WTC11 (cell line): ENCODE data around the gene ZCCHC2. TPM values are rescaled to one million over a fixed set of nuclear protein-coding genes. Genes with fewer than 3 reads are reported as not detected.

Source experiments
- ATAC-seq: fragments of 200-7000 bp; cut with Tn5 transposase; 2 replicates; pipeline ENCODE4 v1.10.0; 2021; ENCODE audit warnings: mild to moderate bottlenecking, moderate library complexity
- CTCF ChIA-PET: fragments of 300-600 bp; sonication (Branson Sonifier 250); formaldehyde crosslinking; loops from one replicate; lab custom pipeline; 2021; ENCODE audit warnings: antibody characterized with exemption; lab: Charles Lee
- POLR2A ChIA-PET: fragments of 350-600 bp; sonication (Branson Sonifier 250); formaldehyde crosslinking; loops from one replicate; lab custom pipeline; 2021; ENCODE audit warnings: antibody characterized with exemption; lab: Charles Lee
- DNase-seq: peaks from one replicate; pipeline ENCODE4 v3.0.0; 2021; ENCODE audit warnings: low spot score
- H3K27ac Mint-ChIP-seq: 2 replicates; pipeline ENCODE4 v1.8.0; 2021; ENCODE audit warnings: mixed read lengths
- H3K27me3 Mint-ChIP-seq: 2 replicates; pipeline ENCODE4 v1.8.0; 2021; ENCODE audit warnings: low read depth, mild to moderate bottlenecking, moderate library complexity, mixed read lengths
- H3K36me3 Mint-ChIP-seq: 2 replicates; pipeline ENCODE4 v1.8.0; 2021; ENCODE audit warnings: mixed read lengths
- H3K4me1 Mint-ChIP-seq: 2 replicates; pipeline ENCODE4 v1.8.0; 2022; ENCODE audit warnings: mixed read lengths
- H3K4me3 Mint-ChIP-seq: 2 replicates; pipeline ENCODE4 v1.8.0; 2021; ENCODE audit warnings: mild to moderate bottlenecking, moderate library complexity, mixed read lengths
- H3K9me3 Mint-ChIP-seq: 2 replicates; pipeline ENCODE4 v1.8.0; 2021; ENCODE audit warnings: mixed read lengths
- ATF1 ChIP-seq: sonication (generic); formaldehyde crosslinking; IDR thresholded peaks from 2 replicates; pipeline ENCODE4 v1.8.1; 2023; ENCODE audit warnings: mild to moderate bottlenecking, moderate library complexity, missing genetic modification reagents
- CTCF ChIP-seq: fragments of 200-600 bp; IDR thresholded peaks from 2 replicates; pipeline ENCODE4 v1.8.0; 2022; ENCODE audit warnings: antibody characterized with exemption
- EMX1 ChIP-seq: fragments of 250-450 bp; sonication (Bioruptor Pico); IDR thresholded peaks from 2 replicates; pipeline ENCODE4 v1.8.0; 2021; ENCODE audit warnings: mild to moderate bottlenecking
- FOXJ3 ChIP-seq: sonication (generic); formaldehyde crosslinking; IDR thresholded peaks from 2 replicates; pipeline ENCODE4 v1.9.0; 2021; ENCODE audit warnings: missing genetic modification reagents, mild to moderate bottlenecking, borderline replicate concordance
- FOXK1 ChIP-seq: sonication (generic); formaldehyde crosslinking; IDR thresholded peaks from 2 replicates; pipeline ENCODE4 v1.8.0; 2022; ENCODE audit warnings: mild to moderate bottlenecking, moderate library complexity, missing genetic modification reagents
- FOXP1 ChIP-seq: sonication (generic); formaldehyde crosslinking; IDR thresholded peaks from 2 replicates; pipeline ENCODE4 v1.8.0; 2022; ENCODE audit warnings: missing genetic modification reagents, mild to moderate bottlenecking, moderate library complexity, borderline replicate concordance
- PRDM15 ChIP-seq: sonication (generic); formaldehyde crosslinking; IDR thresholded peaks from 2 replicates; pipeline ENCODE4 v1.8.0; 2022; ENCODE audit warnings: missing genetic modification reagents
- RORB ChIP-seq: fragments of 250-450 bp; sonication (Bioruptor Pico); IDR thresholded peaks from 2 replicates; pipeline ENCODE4 v1.9.0; 2021; ENCODE audit warnings: mild to moderate bottlenecking
- SMAD4 ChIP-seq: sonication (generic); formaldehyde crosslinking; IDR thresholded peaks from 2 replicates; pipeline ENCODE4 v1.8.0; 2022; ENCODE audit warnings: mild to moderate bottlenecking, missing genetic modification reagents
- ZNF512 ChIP-seq: sonication (generic); formaldehyde crosslinking; IDR thresholded peaks from 2 replicates; pipeline ENCODE4 v1.8.1; 2022; ENCODE audit warnings: missing genetic modification reagents, borderline replicate concordance
- total RNA-seq: library from RNA; stranded (reverse); gene quantifications from 3 replicates; pipeline ENCODE4 v1.2.3, GENCODE V29; 2021
- TF ChIP-seq, protein P1 (sequence below): sonication (generic); formaldehyde crosslinking; IDR thresholded peaks from 2 replicates; pipeline ENCODE4 v1.8.1; 2022; ENCODE audit warnings: low read depth, missing genetic modification reagents, borderline replicate concordance
- TF ChIP-seq, protein P2 (sequence below): sonication (generic); formaldehyde crosslinking; IDR thresholded peaks from 2 replicates; pipeline ENCODE4 v1.8.1; 2023; ENCODE audit warnings: mild to moderate bottlenecking, missing genetic modification reagents, borderline replicate concordance

The ZCCHC2 gene
- total RNA-seq, 1 experiment from 2014 or later, result 18.8 TPM

DNA sequence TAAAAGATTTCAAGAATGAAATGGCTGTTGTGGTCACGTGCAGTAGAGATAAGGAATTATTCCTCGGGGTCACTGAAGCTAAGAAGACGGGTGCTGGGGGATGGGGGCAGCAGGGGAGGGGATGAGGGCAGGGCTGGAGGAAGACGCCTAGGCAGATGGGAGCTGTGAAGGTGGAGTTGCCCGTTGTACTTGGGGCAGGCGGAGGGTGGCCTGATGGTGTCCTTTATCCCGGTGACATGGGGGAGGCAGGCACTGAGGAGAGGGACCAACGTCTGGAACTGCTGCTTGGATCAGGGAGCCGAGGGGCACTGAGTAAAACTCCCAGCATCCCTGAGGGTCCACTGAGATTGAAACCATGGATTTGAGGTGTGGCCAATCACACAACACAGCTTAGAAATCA lies 64.9 kb downstream of the ZCCHC2 start:
- ATAC-seq (no peak), DNase-seq (no peak)
- H3K4me3 Mint-ChIP-seq, result no peak overlapping the region
- H3K36me3 Mint-ChIP-seq, result peaks cover 16% of the 10 kb centered on the region
- H3K9me3 Mint-ChIP-seq, result peaks cover 21% of the 10 kb centered on the region
- 0 out of 2 replicates have a peak overlapping the region, but pooled peaks have one; percentile 29 for H3K27ac Mint-ChIP-seq
- TF ChIP-seq RORB (CRISPR knock-in tag), result no peak
- TF ChIP-seq ZNF512 (CRISPR knock-in tag), result no peak
- TF ChIP-seq FOXK1, result no peak
- no peak for TF ChIP-seq CTCF
- TF ChIP-seq, protein P1, sequence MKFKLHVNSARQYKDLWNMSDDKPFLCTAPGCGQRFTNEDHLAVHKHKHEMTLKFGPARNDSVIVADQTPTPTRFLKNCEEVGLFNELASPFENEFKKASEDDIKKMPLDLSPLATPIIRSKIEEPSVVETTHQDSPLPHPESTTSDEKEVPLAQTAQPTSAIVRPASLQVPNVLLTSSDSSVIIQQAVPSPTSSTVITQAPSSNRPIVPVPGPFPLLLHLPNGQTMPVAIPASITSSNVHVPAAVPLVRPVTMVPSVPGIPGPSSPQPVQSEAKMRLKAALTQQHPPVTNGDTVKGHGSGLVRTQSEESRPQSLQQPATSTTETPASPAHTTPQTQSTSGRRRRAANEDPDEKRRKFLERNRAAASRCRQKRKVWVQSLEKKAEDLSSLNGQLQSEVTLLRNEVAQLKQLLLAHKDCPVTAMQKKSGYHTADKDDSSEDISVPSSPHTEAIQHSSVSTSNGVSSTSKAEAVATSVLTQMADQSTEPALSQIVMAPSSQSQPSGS (CRISPR knock-in tag), result no peak
- no peak for TF ChIP-seq PRDM15 (CRISPR knock-in tag)
- no peak for TF ChIP-seq ATF1 (CRISPR knock-in tag)
- no peak for TF ChIP-seq FOXP1 (CRISPR knock-in tag)
- no peak for TF ChIP-seq SMAD4 (CRISPR knock-in tag)
- TF ChIP-seq, all 79 proteins: peak for 0
- ChIA-PET CTCF (interaction anchor here (1.0 to 3.2 kb wide), 6 partner anchors 19 to 697 kb away, joined by 3 to 26 read pairs (median 6); no protein-coding TSS in a partner anchor), POLR2A (interaction anchor here (0.6 kb wide), 2 partner anchors 127 to 234 kb away, joined by 3 to 4 read pairs; partner anchors contain the start of gene PHLPP1)
- peaks cover 29% of the 10 kb centered on the region for H3K4me1 Mint-ChIP-seq
- H3K27me3 Mint-ChIP-seq, result peaks cover 4% of the 10 kb centered on the region; the same call in 1 of the 2 replicates

DNA sequence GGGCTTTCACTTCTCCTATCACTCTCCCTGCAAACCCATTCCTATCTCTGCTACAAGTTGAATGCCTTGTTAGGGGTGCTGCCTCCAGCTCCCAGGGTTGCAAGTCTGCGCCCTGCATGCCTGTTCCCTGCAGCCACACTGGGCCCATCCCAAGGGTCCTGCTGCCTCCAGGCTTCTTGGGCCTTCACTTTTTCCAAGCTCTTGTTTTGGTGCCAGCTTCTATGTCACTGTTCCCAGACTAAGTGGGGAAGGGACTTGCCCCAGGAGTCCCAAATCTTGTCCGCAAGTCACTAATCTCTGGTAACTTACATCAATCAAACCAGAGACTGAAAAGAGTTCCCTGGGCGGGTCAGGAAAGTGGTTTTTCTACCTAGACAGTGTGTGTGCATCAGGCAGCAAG lies 65.4 kb downstream of the ZCCHC2 start:
- H3K27ac Mint-ChIP-seq, result no peak overlapping the region
- ChIA-PET POLR2A (no interaction called here), CTCF (interaction anchor here (3.2 kb wide), 1 partner anchor 394 kb away, joined by 26 read pairs; no protein-coding TSS in a partner anchor)
- H3K4me1 Mint-ChIP-seq, result peaks cover 29% of the 10 kb centered on the region
- ATAC-seq (no peak), DNase-seq (no peak)
- peaks cover 4% of the 10 kb centered on the region; the same call in 1 of the 2 replicates for H3K27me3 Mint-ChIP-seq
- H3K36me3 Mint-ChIP-seq, result peaks cover 21% of the 10 kb centered on the region
- peaks cover 26% of the 10 kb centered on the region for H3K9me3 Mint-ChIP-seq
- no peak overlapping the region for H3K4me3 Mint-ChIP-seq
- TF ChIP-seq FOXJ3 (CRISPR knock-in tag) (no peak), CTCF (no peak), EMX1 (CRISPR knock-in tag) (no peak), PRDM15 (CRISPR knock-in tag) (no peak)
- TF ChIP-seq, protein P2, sequence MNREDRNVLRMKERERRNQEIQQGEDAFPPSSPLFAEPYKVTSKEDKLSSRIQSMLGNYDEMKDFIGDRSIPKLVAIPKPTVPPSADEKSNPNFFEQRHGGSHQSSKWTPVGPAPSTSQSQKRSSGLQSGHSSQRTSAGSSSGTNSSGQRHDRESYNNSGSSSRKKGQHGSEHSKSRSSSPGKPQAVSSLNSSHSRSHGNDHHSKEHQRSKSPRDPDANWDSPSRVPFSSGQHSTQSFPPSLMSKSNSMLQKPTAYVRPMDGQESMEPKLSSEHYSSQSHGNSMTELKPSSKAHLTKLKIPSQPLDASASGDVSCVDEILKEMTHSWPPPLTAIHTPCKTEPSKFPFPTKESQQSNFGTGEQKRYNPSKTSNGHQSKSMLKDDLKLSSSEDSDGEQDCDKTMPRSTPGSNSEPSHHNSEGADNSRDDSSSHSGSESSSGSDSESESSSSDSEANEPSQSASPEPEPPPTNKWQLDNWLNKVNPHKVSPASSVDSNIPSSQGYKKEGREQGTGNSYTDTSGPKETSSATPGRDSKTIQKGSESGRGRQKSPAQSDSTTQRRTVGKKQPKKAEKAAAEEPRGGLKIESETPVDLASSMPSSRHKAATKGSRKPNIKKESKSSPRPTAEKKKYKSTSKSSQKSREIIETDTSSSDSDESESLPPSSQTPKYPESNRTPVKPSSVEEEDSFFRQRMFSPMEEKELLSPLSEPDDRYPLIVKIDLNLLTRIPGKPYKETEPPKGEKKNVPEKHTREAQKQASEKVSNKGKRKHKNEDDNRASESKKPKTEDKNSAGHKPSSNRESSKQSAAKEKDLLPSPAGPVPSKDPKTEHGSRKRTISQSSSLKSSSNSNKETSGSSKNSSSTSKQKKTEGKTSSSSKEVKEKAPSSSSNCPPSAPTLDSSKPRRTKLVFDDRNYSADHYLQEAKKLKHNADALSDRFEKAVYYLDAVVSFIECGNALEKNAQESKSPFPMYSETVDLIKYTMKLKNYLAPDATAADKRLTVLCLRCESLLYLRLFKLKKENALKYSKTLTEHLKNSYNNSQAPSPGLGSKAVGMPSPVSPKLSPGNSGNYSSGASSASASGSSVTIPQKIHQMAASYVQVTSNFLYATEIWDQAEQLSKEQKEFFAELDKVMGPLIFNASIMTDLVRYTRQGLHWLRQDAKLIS (CRISPR knock-in tag), result no peak
